Testis (tissue), 2 donors: Measurements from ENCODE around the gene SLIRP.

Experiments used
- POLR2A ChIP-seq: fragments of 450-650 bp; IDR thresholded peaks from one replicate; pipeline ENCODE4 v1.6.1; 2017; ENCODE audit warnings: antibody characterized with exemption, mild to moderate bottlenecking, moderate library complexity
- TF ChIP-seq, protein P1 (sequence below), 3 experiments: fragments of 450-650 bp in 2 of 3; fragments of 200-600 bp in 1 of 3; sonication (generic) in 1 of 3; IDR thresholded peaks; one replicate each; pipeline ENCODE4 v1.5.1; 2016 to 2019; ENCODE audit warnings: antibody characterized with exemption in 3 of 3, mild to moderate bottlenecking in 2 of 3, moderate library complexity in 1 of 3

DNA sequence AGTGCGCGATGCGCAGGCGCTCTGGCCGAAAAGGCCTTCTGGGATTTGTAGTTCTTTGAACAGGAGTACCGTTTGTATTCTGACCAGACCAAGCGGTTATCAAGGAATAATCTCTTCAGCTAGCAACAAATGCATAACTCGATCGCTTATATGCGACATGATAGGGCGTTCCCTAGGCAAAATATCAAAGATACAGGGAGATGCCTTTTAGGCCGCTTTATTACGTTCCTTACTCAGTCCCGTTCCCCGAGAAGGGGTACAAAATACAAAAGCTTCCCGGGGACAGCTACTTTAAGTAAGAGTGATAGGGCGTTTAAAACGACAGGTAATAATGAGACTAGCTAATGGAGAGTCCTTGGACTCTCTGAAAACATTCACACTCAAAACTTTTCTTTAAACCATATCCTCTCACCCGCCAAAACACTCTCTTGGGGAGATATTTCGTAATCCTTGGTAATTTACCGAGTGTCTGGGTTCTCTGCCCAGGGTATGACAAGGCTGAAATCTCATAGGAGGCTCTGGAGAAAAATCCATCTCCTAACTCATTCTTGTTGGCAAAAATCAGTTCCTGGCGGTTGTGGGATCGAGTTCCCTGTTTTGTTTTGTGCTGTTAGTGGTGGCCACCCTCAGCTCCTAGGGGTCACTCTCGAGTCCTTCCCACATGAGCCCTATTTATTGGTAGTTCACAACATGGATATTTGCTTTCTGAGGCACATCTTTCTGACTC, 53.5 kb downstream of the SLIRP start:
- TF ChIP-seq, protein P1, sequence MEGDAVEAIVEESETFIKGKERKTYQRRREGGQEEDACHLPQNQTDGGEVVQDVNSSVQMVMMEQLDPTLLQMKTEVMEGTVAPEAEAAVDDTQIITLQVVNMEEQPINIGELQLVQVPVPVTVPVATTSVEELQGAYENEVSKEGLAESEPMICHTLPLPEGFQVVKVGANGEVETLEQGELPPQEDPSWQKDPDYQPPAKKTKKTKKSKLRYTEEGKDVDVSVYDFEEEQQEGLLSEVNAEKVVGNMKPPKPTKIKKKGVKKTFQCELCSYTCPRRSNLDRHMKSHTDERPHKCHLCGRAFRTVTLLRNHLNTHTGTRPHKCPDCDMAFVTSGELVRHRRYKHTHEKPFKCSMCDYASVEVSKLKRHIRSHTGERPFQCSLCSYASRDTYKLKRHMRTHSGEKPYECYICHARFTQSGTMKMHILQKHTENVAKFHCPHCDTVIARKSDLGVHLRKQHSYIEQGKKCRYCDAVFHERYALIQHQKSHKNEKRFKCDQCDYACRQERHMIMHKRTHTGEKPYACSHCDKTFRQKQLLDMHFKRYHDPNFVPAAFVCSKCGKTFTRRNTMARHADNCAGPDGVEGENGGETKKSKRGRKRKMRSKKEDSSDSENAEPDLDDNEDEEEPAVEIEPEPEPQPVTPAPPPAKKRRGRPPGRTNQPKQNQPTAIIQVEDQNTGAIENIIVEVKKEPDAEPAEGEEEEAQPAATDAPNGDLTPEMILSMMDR (IDR thresholded peaks at IDR 0.05): no peak
- TF ChIP-seq POLR2A: no peak
